ENCODE measurements around the gene PPP1R26.

PPP1R26 gene

GRCh38 chr9:135463140-135463539, 16.4 kb upstream of the PPP1R26 start:
- TF ChIP-seq POLR2AphosphoS5 (IDR thresholded peaks at IDR 0.05; ENCODE audit: low read depth, low read length) = no peak
- no peak for TF ChIP-seq REST (IDR thresholded peaks at IDR 0.05; ENCODE audit: insufficient read depth in 1 of 2, low read depth in 2 of 2, low read length in 2 of 2)
- no peak for TF ChIP-seq SIN3A (IDR thresholded peaks at IDR 0.05; ENCODE audit: borderline replicate concordance, insufficient read depth, low read length)
- TF ChIP-seq FOXP2 (optimal IDR thresholded peaks at IDR 0.05; ENCODE audit: borderline replicate concordance, extremely low read depth, extremely low read length, insufficient read depth) = no peak
- no peak for TF ChIP-seq TAF1 (IDR thresholded peaks at IDR 0.05; ENCODE audit: borderline replicate concordance, insufficient read depth, low read length)

GRCh38 chr9:135464181-135464580, 15.4 kb upstream of the PPP1R26 start:
- TF ChIP-seq REST (IDR thresholded peaks at IDR 0.05; ENCODE audit: insufficient read depth in 1 of 2, low read depth in 2 of 2, low read length in 2 of 2) = no peak
- no peak for TF ChIP-seq TAF1 (IDR thresholded peaks at IDR 0.05; ENCODE audit: borderline replicate concordance, insufficient read depth, low read length)
- no peak for TF ChIP-seq FOXP2 (optimal IDR thresholded peaks at IDR 0.05; ENCODE audit: borderline replicate concordance, extremely low read depth, extremely low read length, insufficient read depth)
- TF ChIP-seq SIN3A (IDR thresholded peaks at IDR 0.05; ENCODE audit: borderline replicate concordance, insufficient read depth, low read length) = no peak
- TF ChIP-seq POLR2AphosphoS5 (IDR thresholded peaks at IDR 0.05; ENCODE audit: low read depth, low read length) = no peak

GRCh38 chr9:135468854-135469521, 10.6 kb upstream of the PPP1R26 start:
- no peak for TF ChIP-seq POLR2AphosphoS5 (IDR thresholded peaks at IDR 0.05; ENCODE audit: low read depth, low read length)
- no peak for TF ChIP-seq REST (IDR thresholded peaks at IDR 0.05; ENCODE audit: insufficient read depth in 1 of 2, low read depth in 2 of 2, low read length in 2 of 2)
- no peak for TF ChIP-seq TAF1 (IDR thresholded peaks at IDR 0.05; ENCODE audit: borderline replicate concordance, insufficient read depth, low read length)
- TF ChIP-seq FOXP2 (optimal IDR thresholded peaks at IDR 0.05; ENCODE audit: borderline replicate concordance, extremely low read depth, extremely low read length, insufficient read depth) = no peak
- no peak for TF ChIP-seq SIN3A (IDR thresholded peaks at IDR 0.05; ENCODE audit: borderline replicate concordance, insufficient read depth, low read length)

- no peak for TF ChIP-seq POLR2AphosphoS5 (IDR thresholded peaks at IDR 0.05; ENCODE audit: low read depth, low read length)
Measured at GRCh38 chr9:135471791-135472640, 7.6 kb upstream of the PPP1R26 start.

- TF ChIP-seq POLR2AphosphoS5 (IDR thresholded peaks at IDR 0.05; ENCODE audit: low read depth, low read length) (no peak), SIN3A (IDR thresholded peaks at IDR 0.05; ENCODE audit: borderline replicate concordance, insufficient read depth, low read length) (no peak), REST (IDR thresholded peaks at IDR 0.05; ENCODE audit: insufficient read depth in 1 of 2, low read depth in 2 of 2, low read length in 2 of 2) (no peak), TAF1 (IDR thresholded peaks at IDR 0.05; ENCODE audit: borderline replicate concordance, insufficient read depth, low read length) (no peak), FOXP2 (optimal IDR thresholded peaks at IDR 0.05; ENCODE audit: borderline replicate concordance, extremely low read depth, extremely low read length, insufficient read depth) (no peak)
Measured at GRCh38 chr9:135473972-135474543, 5.5 kb upstream of the PPP1R26 start.
